ENCODE results near the gene SRSF8.

SRSF8 gene

GRCh38 chr11:95072948-95073347 lies 6.2 kb downstream of the SRSF8 start:
- no peak for DNase-seq

DNA sequence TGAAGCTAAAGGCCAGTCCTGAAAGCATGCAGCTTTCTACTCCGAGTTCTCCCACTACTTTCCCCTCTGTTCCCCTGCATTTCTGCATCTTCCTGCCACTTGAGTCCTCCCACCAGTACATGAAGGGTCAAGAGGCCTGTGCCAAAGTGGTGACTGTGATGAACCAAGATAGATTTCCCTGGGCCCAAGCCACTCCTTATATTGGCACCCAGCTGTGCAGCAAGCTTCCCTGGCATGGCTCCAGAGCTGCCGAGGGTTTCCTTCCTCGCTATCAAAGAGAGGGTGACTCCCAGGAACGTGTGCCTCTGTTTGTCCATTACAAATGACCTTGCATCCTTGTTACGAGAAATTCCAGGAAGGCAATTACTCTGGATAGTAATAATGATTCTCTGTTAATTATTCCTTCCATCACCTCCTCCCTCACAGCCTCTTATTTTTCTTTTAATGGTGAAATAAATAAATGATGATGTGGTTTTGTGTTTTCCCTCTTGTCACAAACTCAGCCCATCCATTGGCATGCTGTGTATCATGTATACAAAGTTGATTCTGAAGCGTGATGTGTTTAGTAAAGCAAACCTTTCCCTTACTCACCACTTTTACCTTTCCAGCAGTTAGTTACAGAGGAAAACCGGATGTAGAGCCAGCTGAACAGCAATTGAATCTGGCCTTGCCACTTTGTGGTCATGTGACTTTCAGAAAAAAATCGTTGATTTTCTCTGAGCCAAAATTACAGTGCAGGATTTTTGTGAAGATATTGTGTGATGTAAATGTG lies 8.3 kb downstream of the SRSF8 start:
- DNase-seq, result no peak

DNA sequence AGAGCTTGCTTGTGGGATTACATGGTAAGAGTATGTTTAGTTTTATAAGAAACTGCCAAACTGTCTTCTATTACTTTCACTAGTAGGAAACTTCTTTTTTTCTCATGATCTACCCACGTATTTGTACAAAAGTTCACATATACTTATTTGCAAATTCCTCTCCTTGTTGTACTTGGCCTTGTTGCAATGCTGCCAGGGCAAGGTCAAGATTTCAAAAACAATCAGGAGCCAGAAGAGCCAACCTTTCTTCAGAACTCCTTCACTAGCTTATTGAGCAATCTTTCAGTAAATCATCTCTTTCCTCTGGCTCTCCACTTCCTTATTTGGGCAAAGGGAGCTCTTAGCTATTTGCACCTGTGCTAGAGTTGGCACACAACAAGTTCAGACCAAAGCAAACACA lies 9.7 kb downstream of the SRSF8 start:
- no peak for DNase-seq

GRCh38 chr11:95076981-95077380 lies 10.3 kb downstream of the SRSF8 start:
- no peak for DNase-seq

DNA sequence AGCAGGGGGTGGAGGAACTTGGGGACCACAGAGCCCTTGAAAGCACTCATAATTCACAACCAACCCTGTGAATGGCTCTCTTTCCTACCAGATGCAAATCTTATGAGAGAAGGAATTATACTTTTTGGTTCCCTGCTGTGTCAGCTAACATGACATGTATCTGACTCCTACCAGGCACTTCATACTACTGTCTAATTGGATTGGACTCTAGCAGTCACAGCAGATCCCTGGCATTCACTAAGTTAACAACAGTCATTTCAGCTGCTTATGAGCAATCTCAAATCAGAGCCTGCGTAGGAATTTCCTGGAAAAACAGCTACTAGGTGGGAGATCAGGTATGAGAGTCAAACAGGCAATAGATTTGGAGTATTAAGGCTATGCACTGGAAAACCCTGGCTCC lies 11.8 kb downstream of the SRSF8 start:
- DNase-seq, result no peak

DNA sequence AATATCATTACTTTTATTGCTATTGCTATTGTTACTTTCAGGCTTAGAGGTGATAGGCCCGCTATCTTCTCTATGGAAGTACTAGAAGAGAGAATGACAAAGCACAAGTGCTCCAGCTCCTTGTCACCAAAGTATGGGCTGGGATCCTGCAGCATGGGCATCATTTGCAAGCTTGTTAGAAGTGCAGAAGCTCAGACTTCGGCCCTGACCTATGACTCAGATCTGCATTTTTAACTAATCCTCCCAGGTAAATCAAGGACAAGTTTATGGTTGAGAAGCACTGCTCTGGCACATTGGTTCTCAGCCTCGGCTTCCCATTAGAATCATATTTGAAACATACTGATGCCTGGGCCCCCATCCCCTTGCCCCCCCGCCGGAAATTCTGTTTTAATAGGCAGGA lies 14.3 kb downstream of the SRSF8 start:
- no peak for DNase-seq

DNA sequence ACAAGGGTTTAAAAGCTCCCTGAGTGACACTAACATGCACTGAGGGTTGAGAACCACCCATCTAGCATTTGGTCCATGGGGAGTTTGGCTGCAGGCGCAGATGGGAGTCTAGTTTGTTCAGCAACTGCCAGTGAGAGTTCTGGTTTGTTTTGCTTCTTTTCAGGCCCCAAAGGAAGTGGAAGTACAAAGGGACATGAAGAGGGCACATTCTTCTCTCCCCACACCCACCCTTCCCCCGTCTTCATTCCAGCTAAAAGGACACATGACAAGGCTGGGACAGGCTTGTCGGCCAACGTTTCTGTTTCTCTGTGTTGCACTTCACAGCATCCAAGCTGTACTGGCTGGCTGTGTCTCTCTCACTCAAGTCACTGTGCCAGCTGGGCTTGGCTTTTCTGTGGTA lies 14.7 kb downstream of the SRSF8 start:
- DNase-seq, result no peak

DNA sequence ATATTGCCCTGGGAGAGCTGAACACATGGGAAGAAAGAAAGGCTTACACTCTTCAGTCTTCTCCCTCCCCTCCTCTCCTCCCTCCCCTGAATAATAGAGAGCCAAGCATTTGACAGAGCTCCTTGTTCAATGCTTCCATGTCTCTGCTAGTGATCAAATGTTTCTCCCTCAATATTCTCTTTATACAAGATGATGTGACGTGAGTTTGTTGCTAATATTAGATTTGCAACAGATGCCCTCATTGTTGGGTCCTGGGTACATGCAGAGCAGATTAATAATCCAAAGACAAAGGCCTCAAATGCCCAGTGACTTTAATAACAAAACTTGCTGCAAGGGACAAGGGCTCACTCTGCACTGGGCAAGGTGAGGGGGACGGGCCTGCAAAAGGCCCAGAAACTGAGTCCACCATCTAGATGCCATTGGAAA lies 15.9 kb downstream of the SRSF8 start:
- no peak for DNase-seq

DNA sequence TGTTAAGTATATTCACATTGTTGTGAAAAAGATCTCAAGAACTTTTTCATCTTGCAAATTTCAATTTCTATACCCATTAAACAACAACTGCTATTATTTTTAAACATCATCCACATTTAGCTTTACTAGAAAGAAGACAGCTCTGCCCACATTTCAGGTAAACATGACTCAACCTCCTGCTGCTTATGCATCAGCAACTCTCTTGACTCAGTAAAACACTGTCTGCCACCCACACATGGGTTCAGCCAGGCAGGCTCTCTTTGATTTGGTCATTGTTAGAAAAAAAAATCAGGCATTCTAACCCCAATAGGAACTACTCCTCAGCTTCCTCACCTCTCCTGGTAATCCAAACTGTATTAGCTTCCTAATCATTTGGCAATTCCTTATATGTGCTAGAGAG lies 17.8 kb downstream of the SRSF8 start:
- DNase-seq, result no peak

DNA sequence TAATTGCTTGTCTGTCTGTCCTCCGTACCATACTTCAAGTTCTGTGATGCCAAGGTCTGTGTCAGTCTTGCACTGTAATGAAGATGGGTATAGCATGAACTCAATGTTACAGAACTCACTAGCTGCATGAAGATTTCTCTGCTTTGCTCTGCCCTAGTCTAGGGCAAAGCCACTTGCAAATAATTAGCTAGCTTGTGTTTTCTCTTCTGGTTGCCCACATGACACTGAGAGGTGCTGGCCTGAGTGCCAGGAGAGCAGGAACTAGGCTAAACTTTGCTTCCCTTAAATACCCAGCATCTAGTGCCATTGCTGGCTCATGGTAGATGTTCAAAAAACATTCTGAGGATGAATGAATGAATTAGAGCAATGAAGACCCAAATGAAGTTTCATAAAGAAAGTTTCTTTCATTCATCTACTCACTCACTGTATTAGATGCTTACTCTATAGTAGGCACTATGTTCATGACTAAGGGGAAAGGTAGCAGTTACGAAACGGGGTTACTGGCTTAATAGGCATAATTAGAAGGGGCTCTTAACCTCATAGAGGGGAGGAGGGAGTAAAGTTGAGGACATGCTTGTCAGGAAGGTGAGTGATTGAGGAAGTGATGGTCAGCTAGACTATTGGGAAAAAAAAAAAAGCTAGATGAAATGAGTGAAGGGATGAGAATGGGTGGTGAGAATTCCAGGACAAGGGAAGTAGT lies 18.5 kb downstream of the SRSF8 start:
- no peak for DNase-seq

DNA sequence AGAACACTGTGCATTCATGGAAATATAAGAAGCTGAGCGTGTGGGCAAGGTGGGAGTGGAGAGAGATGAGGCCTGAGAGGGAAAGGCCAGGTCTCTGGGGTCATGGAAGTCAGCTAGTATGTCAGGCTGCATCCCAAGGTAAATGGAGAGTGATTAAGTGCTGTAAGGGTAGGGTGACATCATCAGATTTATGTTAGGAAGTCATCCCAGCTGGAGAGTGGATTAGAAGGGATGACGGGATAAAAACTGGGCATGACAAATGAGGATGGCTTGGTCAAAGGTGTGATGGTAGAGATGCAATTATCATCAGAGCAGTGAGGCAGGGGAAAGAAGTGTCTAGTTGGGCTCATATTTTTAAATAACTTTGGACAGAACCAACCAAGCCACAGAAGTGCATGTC lies 19.4 kb downstream of the SRSF8 start:
- DNase-seq, result no peak

DNA sequence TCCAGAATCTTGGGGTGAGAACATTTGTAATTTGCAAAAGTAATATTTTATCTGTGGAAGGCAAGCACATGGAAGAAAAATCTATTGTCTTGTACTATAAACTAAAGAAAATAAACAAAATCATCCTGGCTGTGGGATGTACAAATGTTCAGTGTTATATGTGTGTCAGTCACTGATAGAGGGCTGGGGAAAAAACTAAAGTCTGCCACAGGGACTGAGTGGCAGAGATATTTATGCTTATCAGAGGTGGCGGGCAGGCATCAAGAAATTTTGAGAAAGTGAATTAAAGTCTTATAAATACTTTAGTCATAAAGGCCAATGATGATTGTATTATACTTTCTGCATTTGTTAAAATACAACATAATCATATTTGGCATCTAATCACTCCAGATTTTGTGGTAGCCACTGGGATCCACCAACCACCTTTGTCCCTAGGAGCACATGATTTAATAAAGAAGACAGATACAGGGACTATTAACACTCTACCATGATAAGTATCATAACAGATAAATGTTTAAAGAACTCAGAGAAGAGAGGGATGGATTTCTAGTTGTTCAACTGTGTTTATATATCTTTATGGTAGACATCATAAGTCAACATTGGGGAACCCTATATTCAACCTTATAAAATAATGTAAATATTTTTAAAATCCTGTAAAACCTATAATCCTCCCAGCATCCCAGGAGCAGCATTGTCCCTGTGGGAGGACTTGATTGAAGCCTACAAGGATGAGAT lies 20.3 kb downstream of the SRSF8 start:
- no peak for DNase-seq

- DNase-seq, result peak; percentile 24
These were observed 22.4 kb downstream of the SRSF8 start for GRCh38 chr11:95088946-95089619.

DNA sequence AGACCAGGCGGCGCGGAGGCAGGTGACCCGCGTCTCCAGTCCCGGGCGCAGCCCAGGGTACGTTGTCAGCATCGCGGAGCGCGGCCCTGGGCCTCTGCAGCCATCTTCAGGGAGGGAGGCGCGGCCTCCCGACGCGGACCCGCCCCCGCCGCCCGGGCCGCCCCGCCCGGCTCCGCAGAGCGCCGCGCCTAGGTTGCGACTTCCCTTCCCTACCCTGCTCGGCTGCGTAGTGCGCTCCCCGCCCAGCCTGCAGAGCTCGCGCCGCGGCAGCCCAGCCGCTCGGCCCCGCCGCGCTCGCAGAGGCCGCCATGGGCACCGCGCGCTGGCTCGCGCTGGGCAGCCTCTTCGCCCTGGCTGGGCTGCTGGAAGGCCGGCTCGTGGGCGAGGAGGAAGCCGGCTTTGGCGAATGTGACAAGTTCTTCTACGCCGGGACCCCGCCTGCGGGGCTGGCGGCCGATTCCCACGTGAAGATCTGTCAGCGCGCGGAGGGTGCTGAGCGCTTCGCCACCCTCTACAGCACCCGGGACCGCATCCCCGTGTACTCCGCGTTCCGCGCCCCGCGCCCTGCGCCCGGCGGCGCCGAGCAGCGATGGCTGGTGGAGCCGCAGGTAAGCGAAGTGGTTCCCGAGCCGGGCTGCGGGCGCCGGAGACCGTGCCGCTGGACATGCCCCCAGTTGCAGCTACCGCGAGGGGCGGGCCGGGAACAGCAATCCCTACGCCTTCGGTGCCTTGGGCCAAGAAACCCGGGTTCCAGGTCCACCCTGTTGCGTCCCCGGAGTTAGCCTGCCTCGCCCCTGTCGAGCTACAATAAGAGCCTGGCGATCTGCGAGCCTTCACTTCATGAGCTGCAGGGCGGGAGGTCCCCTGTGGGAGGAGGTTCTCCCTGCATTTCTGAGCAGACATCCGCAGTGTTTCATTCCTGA lies 23.2 kb downstream of the SRSF8 start, which contains the start of gene ENDOD1:
TSS of gene ENDOD1 (plus strand) at position 227 of the 923 bp plus-strand sequence. CDS start at position 309, 82 bp downstream.
- DNase-seq, result peak; percentile 84

DNA sequence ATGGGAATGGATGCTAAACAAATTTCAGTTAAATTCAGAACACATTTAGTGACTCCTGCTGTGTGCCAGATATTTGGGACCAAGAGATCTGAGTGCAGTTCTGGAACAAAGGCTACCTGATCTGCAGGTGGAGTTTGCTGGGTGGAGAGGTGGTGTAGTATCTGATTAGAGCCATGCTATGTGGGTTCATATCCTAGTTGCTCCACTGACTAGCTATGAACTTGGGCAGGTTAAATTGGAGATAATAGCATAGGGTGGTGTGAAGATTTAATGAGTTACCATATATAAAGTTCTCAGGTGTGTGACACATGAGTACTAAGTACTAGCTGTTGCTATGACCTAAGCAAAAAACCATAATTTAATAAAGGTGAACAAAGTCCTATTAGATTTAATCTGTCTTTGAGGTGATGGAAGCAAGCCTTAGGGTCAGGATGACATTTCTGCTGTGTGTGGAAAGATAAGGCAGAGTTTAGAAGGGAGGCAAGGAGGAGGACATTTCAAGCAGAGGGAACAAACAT lies 25.0 kb downstream of the SRSF8 start:
- DNase-seq, result no peak

DNA sequence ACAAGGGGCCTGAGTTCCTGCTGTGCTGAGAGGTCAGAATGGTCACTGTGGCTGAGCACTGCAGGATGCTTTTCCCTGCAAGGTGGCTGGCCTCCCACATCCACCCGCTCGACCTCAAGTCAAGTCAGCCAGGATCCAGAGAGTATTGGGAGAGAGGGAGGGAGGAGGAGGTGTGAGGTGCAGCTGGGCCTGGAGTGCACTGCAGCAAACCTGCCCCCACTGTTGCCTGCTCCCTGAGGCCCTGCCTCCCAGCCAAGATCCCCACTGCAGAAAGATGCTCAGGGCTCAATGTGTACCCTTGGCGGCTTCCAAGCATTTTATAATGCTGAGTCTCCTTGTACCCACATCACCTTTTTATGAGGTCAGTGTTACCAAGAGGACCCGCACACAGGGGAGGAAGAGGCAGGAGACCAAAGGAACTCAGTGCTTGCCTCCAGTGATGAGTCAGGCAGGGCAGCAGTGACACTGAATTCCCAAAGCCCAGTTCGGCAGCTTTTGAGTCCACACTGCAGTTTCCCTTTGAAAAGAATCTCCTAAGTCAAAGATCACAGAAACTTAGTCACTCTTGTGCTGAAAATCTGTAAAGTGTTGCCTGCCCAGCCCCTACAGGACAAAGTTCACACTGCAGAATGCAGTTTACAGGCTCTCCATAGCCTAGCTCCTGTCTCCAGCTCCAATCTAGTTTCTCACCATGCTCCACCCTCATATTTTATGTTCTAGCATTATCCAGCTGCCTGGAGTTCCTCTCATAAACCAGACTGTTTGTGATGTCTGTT lies 26.0 kb downstream of the SRSF8 start:
- no peak for DNase-seq

DNA sequence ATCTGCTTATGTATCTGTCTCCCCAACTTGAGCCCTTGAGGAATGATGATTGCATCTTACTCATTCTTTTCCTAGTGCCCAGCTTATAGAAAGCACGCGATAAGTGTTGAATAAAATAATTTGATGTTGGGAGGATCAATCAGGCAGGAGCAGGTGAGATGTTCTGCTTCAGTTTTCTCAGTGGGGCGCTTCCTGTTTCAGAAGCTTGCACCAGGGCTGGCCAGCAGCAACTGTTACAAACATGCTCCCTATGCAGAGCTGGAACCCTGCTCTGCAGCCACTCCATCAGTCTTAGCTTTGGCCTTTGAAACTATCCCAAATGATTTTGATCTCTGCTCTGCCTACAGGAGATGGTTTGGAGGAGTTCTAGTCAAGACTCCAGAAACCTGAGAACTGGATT lies 26.8 kb downstream of the SRSF8 start:
- DNase-seq, result no peak

DNA sequence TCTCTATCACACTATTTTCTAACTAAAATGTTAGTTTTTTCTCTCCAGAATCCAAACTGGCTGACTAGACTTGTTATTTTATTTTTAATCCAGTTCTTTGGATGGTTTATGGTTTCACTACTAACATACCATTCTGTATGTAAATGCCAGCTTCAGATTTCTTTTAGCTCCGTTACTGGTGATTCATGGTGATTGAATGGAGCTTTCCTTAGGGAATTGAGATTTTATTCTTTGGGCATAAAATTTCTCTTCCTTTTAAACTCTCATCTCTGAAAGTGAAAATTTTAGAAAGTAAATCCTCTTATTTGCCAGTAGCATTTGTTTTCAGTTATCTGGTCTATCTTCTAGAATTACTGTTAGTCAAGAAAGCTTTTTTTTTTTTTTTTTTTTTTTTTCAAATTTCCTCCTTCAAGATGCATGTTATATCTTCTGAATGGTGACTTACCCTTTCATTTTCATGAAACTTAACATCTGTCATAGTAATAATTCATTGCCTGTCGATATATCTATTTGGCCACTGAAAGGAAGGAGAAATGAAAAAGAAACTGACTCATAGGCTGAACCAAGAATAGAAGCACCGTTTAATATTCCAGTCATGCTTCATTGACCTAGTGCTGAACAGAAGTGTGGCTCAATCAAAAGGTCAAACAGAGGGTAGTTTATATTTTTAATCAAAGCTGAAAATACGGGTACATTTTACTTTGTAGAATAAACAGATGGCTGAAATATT lies 29.3 kb downstream of the SRSF8 start:
- no peak for DNase-seq

- DNase-seq, result no peak
These were observed 30.5 kb downstream of the SRSF8 start for GRCh38 chr11:95097209-95097608.

DNA sequence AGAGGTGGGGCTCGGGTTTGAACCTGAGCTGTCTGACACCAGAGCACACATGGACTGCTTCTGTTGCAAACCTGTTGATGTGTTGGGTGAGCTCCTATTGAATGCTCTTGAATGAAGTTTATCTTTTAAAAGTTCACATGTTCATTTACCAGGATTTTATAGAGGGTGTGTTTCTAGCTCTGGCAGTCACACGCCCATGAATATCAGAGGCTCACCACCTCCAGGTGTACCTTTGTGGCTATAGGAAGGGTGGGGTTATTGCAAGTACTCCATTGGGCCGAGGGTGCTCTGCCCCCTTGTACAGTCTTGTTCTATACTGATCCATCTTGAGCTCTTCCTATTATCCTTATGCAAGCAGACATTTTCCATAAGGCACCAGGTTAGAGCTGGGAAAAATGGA lies 32.1 kb downstream of the SRSF8 start:
- no peak for DNase-seq

Measured in CD4-positive, alpha-beta T cell treated with Interleukin-15 for 1 hour (primary cell).